Measurements from ENCODE around the gene ARHGAP15. TPM values are rescaled to one million over a fixed set of nuclear protein-coding genes. Genes with fewer than 3 reads are reported as not detected.

The ARHGAP15 gene
- total RNA-seq, 1 donor from 2014 or later: 32.2 TPM

DNA sequence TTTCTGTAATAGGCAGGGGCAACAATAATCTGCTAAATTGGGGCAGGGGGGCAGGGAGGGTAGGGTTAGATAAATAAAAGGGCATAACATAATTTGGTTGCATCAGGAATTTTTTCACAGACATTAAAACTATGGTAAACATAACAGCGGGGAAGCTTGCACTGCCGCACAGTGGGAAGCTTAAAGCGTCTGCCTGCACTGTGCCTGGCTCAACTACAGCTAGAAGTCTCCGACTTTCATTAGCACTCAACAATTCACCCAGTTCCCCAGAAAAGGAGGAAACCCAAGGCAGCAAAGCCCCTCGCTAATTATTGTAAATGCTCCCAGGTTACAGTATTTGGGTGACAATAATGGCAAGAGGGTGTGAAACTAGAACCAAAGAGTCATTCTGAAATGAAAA is 562.9 kb downstream of the ARHGAP15 start:
- no peak for DNase-seq

GRCh38 chr2:143692967-143693366 is 563.7 kb downstream of the ARHGAP15 start:
- peak; percentile 51 for DNase-seq

- no peak for DNase-seq
Measured at GRCh38 chr2:143694335-143694734, 565.1 kb downstream of the ARHGAP15 start.

- DNase-seq: no peak
Measured at GRCh38 chr2:143696651-143697050, 567.4 kb downstream of the ARHGAP15 start.

GRCh38 chr2:143697744-143698143 is 568.5 kb downstream of the ARHGAP15 start:
- DNase-seq: no peak

DNA sequence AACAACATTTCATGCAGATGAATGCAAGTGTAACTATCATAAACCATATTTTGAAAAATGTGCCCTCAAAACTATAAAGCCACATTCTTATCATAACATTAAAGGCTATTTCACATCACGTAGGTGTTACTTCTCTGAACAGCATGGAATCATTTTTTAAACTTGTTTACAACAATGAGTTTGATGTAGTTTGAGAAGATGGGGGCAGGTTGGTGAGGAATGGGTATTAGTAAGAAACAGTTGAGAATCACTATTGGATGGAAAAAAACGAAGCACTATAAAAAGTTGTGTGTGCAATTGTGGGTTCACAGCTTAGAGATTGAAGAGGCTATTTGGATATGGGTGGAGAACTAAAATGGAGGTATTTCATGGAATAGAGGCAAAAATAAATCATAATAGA is 569.1 kb downstream of the ARHGAP15 start:
- DNase-seq: no peak

DNA sequence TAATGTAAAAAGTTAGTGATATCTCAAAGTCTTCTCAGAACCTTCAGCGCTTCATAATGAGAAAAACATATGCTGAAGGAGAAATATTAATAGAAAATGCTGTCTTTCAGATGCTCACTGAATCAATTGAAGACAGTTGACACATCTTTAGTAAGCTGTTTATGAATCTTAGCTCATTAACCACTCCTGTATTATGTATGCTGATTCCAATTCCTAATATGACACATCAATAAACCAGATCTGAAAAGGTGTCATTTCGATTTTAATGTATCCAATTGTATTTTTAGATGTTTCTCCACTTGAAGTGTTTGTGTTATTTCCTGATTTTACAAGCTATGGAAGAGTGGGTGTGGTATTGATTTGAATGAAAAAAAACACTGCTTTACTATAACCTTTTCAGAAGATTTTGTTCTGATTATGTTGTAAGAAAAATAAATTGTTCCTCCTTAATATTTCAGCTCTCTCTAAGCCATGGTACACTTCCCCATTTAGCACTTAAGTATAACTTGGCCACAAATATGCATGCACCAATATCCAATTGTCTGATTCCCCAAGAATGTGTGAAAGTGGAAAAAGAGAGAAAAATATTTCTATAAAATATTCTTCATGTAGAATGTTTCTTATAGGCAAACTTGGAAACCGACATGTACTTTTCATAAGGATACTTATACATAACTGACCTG is 569.8 kb downstream of the ARHGAP15 start:
- no peak for DNase-seq

GRCh38 chr2:143700865-143701264 is 571.6 kb downstream of the ARHGAP15 start:
- no peak for DNase-seq

DNA sequence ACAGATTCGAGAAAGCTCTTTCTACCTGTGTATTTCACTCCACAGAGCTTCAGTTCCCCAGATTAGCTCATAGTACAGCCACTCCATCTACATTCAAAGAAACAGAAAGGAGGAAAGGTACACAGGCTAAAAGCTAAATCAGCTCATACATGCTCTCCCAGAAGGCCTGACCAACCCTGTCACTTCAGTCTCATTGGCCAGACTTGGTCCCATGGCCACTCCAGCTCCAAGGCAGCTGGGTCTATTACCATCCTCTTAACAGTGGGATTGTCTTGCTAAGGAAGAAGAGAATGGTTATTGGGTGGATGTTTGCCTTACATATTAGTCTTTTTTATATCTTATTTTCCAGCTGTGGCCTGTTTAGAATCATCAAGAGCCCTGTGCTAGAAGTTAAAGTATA is 572.6 kb downstream of the ARHGAP15 start:
- no peak for DNase-seq

- no peak for DNase-seq
Measured at GRCh38 chr2:143702931-143703330, 573.7 kb downstream of the ARHGAP15 start.

- DNase-seq: no peak
Measured at GRCh38 chr2:143704451-143705106, 575.4 kb downstream of the ARHGAP15 start.

GRCh38 chr2:143705108-143705707 is 576.0 kb downstream of the ARHGAP15 start:
- DNase-seq: no peak

DNA sequence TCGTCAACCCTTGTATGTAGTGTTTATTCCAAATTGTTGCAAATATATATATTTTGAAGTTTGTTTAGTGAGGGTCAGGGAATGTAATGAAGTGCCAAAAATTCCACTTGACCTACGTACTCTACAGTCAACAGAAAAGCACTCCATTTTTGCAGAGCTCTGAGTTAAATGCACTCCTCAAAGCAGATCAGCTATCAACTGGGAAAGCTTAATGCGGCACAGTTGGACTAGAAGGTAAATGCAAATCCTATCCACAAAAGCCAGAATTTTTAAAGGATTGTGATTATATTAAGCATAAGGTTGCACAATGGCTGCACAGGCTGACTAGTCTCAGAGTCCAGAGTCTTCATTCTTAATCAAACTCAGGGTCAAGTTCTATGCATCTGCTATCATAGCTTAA is 577.1 kb downstream of the ARHGAP15 start:
- no peak for DNase-seq

DNA sequence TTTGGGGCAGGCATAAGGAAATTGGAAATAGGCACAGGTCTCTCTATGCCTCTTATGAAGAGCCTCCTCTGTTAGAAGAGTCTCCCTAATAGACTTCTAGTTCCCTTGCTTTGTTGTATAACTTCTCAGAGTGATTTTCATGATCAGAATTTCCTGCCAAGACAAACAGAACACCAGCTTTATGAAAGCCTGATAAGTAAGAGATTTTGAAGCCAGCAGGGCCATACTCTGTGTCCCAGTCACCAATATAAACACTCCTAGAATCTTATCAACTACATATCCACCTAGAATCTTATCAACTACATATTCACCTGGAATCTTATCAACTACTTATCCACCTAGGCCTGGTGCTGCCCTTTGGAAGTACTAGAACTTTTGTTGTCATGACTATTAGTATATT is 579.5 kb downstream of the ARHGAP15 start:
- no peak for DNase-seq

- no peak for DNase-seq
Measured at GRCh38 chr2:143710196-143710595, 581.0 kb downstream of the ARHGAP15 start.

- DNase-seq: no peak
Measured at GRCh38 chr2:143710879-143711278, 581.7 kb downstream of the ARHGAP15 start.

DNA sequence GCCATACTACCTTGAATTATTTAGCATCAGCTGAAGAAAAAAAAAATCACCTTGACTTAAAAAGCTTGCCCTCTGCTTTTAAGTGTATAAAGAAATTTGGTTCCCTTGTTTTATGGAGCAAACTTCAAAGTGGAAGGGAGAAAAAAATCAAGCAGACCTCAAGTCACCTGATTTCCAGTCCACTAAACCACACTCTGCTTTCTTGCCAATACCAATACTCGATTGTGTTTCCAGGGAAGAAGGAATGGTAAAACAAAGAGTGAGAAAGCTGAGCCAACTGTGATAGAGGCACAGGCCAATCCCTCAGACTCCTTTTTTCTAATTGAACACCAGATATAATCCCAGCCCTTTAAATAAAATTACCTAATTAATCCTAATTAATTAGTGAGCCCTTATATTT is 587.3 kb downstream of the ARHGAP15 start:
- no peak for DNase-seq

- DNase-seq: peak; percentile 68
Measured at GRCh38 chr2:143717053-143717452, 587.8 kb downstream of the ARHGAP15 start.

- DNase-seq: no peak
Measured at GRCh38 chr2:143717536-143718168, 588.4 kb downstream of the ARHGAP15 start.

DNA sequence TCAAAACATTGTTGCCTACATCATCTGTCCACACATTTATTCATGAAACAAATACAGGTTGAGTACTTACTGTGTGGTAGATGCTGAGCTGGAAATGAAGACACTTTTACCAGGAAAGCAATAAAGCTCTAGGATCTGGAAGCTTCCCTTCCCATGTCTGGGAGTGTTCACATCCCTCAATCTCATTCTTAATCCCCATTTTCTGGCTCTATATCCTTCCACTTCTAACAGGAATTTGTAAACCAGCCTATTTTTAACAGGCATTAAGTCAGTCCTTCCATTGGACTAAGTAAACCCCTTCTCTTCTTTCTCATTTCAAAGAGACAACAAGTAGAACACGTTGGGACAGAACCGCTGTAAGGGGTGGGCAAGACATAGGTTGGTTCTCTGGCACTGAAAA is 589.5 kb downstream of the ARHGAP15 start:
- DNase-seq: peak; percentile 56

GRCh38 chr2:143719406-143719805 is 590.2 kb downstream of the ARHGAP15 start:
- no peak for DNase-seq

DNA sequence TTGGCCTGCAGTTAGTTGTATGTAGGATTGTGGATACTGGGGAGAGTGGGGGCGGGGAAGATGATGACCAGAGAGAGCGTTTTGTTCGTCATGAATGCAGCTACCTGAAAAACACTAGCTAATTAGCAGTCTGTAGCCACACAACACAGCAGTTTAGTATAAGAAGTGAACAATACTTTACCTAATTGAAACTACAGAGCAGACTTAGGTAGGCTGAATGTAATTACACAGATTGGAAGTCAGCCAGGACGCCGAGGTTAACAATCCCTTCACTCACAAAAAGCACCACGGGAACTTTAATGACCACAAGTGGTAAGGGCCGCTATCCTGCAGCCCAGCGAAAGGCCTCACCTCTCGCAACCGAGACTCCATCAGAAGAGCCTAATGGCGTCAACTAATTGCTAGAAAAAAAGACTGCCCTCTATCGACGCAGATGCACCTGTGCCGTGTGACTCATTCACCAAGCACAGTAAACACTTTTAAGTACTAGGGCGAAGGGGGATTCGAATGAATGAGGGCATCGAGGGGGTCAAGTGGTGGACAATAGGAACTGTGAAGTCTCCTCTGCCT is 591.0 kb downstream of the ARHGAP15 start:
- DNase-seq: no peak

- no peak for DNase-seq
Measured at GRCh38 chr2:143725400-143725799, 596.2 kb downstream of the ARHGAP15 start.
